ENCODE data around the gene ZNG1A.
"Not testable (repeated sequence)": the region's sequence is repeated elsewhere in the genome, so short reads cannot be mapped to it uniquely, and the experiment has no call there.

Gene ZNG1A

GRCh38 chr9:78333-78732 is 100.5 kb downstream of the ZNG1A start:
- H3K4me2 ChIP-seq (ENCODE audit: low read length); H3K9ac ChIP-seq (ENCODE audit: low read length); H4K12ac ChIP-seq (ENCODE audit: low read depth, low read length); H2BK5ac ChIP-seq (ENCODE audit: low read depth, low read length, poor library complexity); H3K4me1 ChIP-seq (ENCODE audit: control insufficient read depth in 1 of 2, insufficient read depth in 2 of 2, low read length in 2 of 2); H3K14ac ChIP-seq (ENCODE audit: low read length); H3K36me3 ChIP-seq (ENCODE audit: control insufficient read depth in 1 of 2, insufficient read depth in 2 of 2, low read length in 2 of 2); DNase-seq; H4K8ac ChIP-seq (ENCODE audit: low read depth, low read length); H3K18ac ChIP-seq (ENCODE audit: low read length); H2AFZ ChIP-seq (ENCODE audit: insufficient read depth, low read length, poor library complexity); H3K79me2 ChIP-seq (ENCODE audit: control insufficient read depth, insufficient read depth, low read length, poor library complexity); H4K91ac ChIP-seq (ENCODE audit: low read depth, low read length); H3K23ac ChIP-seq (ENCODE audit: low read length); H3K4ac ChIP-seq (ENCODE audit: low read depth, low read length); H2BK120ac ChIP-seq (ENCODE audit: insufficient read depth, low read length, poor library complexity); H3K79me1 ChIP-seq (ENCODE audit: low read length); H3K4me3 ChIP-seq (ENCODE audit: low read depth, low read length); H2AK5ac ChIP-seq (ENCODE audit: low read length); H3K9me3 ChIP-seq (ENCODE audit: insufficient read depth, low read depth, low read length); H2BK12ac ChIP-seq (ENCODE audit: low read length); H3K27ac ChIP-seq (ENCODE audit: low read depth, low read length); H3K27me3 ChIP-seq (ENCODE audit: insufficient read depth, low read length): not testable (repeated sequence)
- WGBS (ENCODE audit: extremely low coverage, insufficient coverage, insufficient read length) = no CpG with 5 or more reads among the region's 3 CpGs

DNA sequence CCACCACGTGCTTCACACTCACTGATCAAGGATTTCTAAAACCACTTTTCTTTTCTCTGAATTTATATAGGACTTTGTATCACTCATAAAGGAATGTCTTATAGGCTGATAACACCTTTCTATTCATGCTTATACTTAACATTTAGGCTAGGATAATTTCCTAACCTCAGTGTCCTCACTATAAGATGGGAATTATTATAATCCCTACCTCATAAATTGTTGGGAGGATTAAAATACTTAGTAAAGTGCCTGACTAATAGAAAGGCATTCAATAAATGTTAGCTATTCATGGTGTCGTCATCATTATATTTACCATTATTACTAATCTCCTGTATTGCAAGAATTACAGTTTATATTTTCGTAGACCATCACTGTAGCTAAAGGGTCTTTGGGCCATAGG is 102.5 kb downstream of the ZNG1A start:
- not testable (repeated sequence) for H3K23ac ChIP-seq (ENCODE audit: low read length); H4K12ac ChIP-seq (ENCODE audit: low read depth, low read length); H3K18ac ChIP-seq (ENCODE audit: low read length); DNase-seq; H3K9ac ChIP-seq (ENCODE audit: low read length); H3K9me3 ChIP-seq (ENCODE audit: insufficient read depth, low read depth, low read length); H3K4me3 ChIP-seq (ENCODE audit: low read depth, low read length); H2BK120ac ChIP-seq (ENCODE audit: insufficient read depth, low read length, poor library complexity); H3K79me2 ChIP-seq (ENCODE audit: control insufficient read depth, insufficient read depth, low read length, poor library complexity); H3K4me1 ChIP-seq (ENCODE audit: control insufficient read depth in 1 of 2, insufficient read depth in 2 of 2, low read length in 2 of 2); H2AFZ ChIP-seq (ENCODE audit: insufficient read depth, low read length, poor library complexity); H3K79me1 ChIP-seq (ENCODE audit: low read length); H4K8ac ChIP-seq (ENCODE audit: low read depth, low read length); H3K4me2 ChIP-seq (ENCODE audit: low read length); H4K91ac ChIP-seq (ENCODE audit: low read depth, low read length); H3K4ac ChIP-seq (ENCODE audit: low read depth, low read length); H2BK5ac ChIP-seq (ENCODE audit: low read depth, low read length, poor library complexity); H3K36me3 ChIP-seq (ENCODE audit: control insufficient read depth in 1 of 2, insufficient read depth in 2 of 2, low read length in 2 of 2); H2AK5ac ChIP-seq (ENCODE audit: low read length); H3K14ac ChIP-seq (ENCODE audit: low read length); H3K27ac ChIP-seq (ENCODE audit: low read depth, low read length); H2BK12ac ChIP-seq (ENCODE audit: low read length)
- peaks cover 13% of the 10 kb centered on the region for H3K27me3 ChIP-seq (ENCODE audit: insufficient read depth, low read length)
- WGBS (ENCODE audit: extremely low coverage, insufficient coverage, insufficient read length) = no CpG with 5 or more reads among the region's 3 CpGs

GRCh38 chr9:73900-74525 is 104.8 kb downstream of the ZNG1A start:
- H3K9ac ChIP-seq (ENCODE audit: low read length); H3K4ac ChIP-seq (ENCODE audit: low read depth, low read length); H2BK12ac ChIP-seq (ENCODE audit: low read length); H3K18ac ChIP-seq (ENCODE audit: low read length); H3K23ac ChIP-seq (ENCODE audit: low read length); H3K79me2 ChIP-seq (ENCODE audit: control insufficient read depth, insufficient read depth, low read length, poor library complexity); H3K4me1 ChIP-seq (ENCODE audit: control insufficient read depth in 1 of 2, insufficient read depth in 2 of 2, low read length in 2 of 2); H3K27ac ChIP-seq (ENCODE audit: low read depth, low read length); H4K12ac ChIP-seq (ENCODE audit: low read depth, low read length); H2BK120ac ChIP-seq (ENCODE audit: insufficient read depth, low read length, poor library complexity); H3K4me3 ChIP-seq (ENCODE audit: low read depth, low read length); H2AK5ac ChIP-seq (ENCODE audit: low read length); H3K14ac ChIP-seq (ENCODE audit: low read length); H3K9me3 ChIP-seq (ENCODE audit: insufficient read depth, low read depth, low read length); H2BK5ac ChIP-seq (ENCODE audit: low read depth, low read length, poor library complexity); H4K8ac ChIP-seq (ENCODE audit: low read depth, low read length); DNase-seq; H3K79me1 ChIP-seq (ENCODE audit: low read length); H3K36me3 ChIP-seq (ENCODE audit: control insufficient read depth in 1 of 2, insufficient read depth in 2 of 2, low read length in 2 of 2); H4K91ac ChIP-seq (ENCODE audit: low read depth, low read length); H2AFZ ChIP-seq (ENCODE audit: insufficient read depth, low read length, poor library complexity): not testable (repeated sequence)
- WGBS (ENCODE audit: extremely low coverage, insufficient coverage, insufficient read length) = no CpG with 5 or more reads among the region's 18 CpGs
- Histone ChIP-seq H3K27me3 (ENCODE audit: insufficient read depth, low read length) (peaks cover 13% of the 10 kb centered on the region), H3K4me2 (ENCODE audit: low read length) (peak overlapping the region; percentile 74)

- H3K27ac ChIP-seq (ENCODE audit: low read depth, low read length); H3K79me1 ChIP-seq (ENCODE audit: low read length); H4K8ac ChIP-seq (ENCODE audit: low read depth, low read length); H3K9me3 ChIP-seq (ENCODE audit: insufficient read depth, low read depth, low read length); H3K14ac ChIP-seq (ENCODE audit: low read length); H2AK5ac ChIP-seq (ENCODE audit: low read length); H3K23ac ChIP-seq (ENCODE audit: low read length); H2BK12ac ChIP-seq (ENCODE audit: low read length); H3K4me1 ChIP-seq (ENCODE audit: control insufficient read depth in 1 of 2, insufficient read depth in 2 of 2, low read length in 2 of 2); H4K12ac ChIP-seq (ENCODE audit: low read depth, low read length); H3K36me3 ChIP-seq (ENCODE audit: control insufficient read depth in 1 of 2, insufficient read depth in 2 of 2, low read length in 2 of 2); H3K79me2 ChIP-seq (ENCODE audit: control insufficient read depth, insufficient read depth, low read length, poor library complexity); H4K91ac ChIP-seq (ENCODE audit: low read depth, low read length); H3K9ac ChIP-seq (ENCODE audit: low read length); H2BK120ac ChIP-seq (ENCODE audit: insufficient read depth, low read length, poor library complexity); H2BK5ac ChIP-seq (ENCODE audit: low read depth, low read length, poor library complexity); H3K4ac ChIP-seq (ENCODE audit: low read depth, low read length); H3K18ac ChIP-seq (ENCODE audit: low read length): not testable (repeated sequence)
- peak; percentile 8 to 12 for DNase-seq
- no CpG with 5 or more reads among the region's 109 CpGs for WGBS (ENCODE audit: extremely low coverage, insufficient coverage, insufficient read length)
- peak overlapping the region; percentile 74 for H3K4me2 ChIP-seq (ENCODE audit: low read length)
- peaks cover 13% of the 10 kb centered on the region for H3K27me3 ChIP-seq (ENCODE audit: insufficient read depth, low read length)
- H3K4me3 ChIP-seq (ENCODE audit: low read depth, low read length) = peak overlapping the region; percentile 61
- H2AFZ ChIP-seq (ENCODE audit: insufficient read depth, low read length, poor library complexity) = peak overlapping the region; percentile 39
These were observed 105.6 kb downstream of the ZNG1A start for GRCh38 chr9:73076-73899.
